Fibroblast of skin of abdomen (primary cell): Measurements from ENCODE around the gene MXD3. TPM values are rescaled to one million over a fixed set of nuclear protein-coding genes. Genes with fewer than 3 reads are reported as not detected.
"Not testable (repeated sequence)": the region's sequence is repeated elsewhere in the genome, so short reads cannot be mapped to it uniquely, and the experiment has no call there.

ENCODE experiments used
- DNase-seq: peaks from one replicate; pipeline ENCODE4 v3.0.0-alpha.2; 2013
- polyA plus RNA-seq, 2 experiments: library from polyadenylated mRNA; unstranded; fragments of 120-200 nt; gene quantifications; one replicate each; pipeline ENCODE4 v1.2.1, GENCODE V29; 2013; ENCODE audit not compliant: insufficient read length in 2 of 2

Gene MXD3
- polyA plus RNA-seq (2013, experiment 1 of 2; ENCODE audit: insufficient read length): 15.2 TPM
- 16.5 TPM for polyA plus RNA-seq (2013, experiment 2 of 2; ENCODE audit: insufficient read length)

GRCh38 chr5:177311723-177312648, at the start of gene MXD3:
Gene MXD3 (minus strand): TSS chr5:177311898. CDS start chr5:177311830, 68 bp downstream.
- DNase-seq: peak; percentile 96

GRCh38 chr5:177360740-177361139, 49.0 kb upstream of the MXD3 start:
- not testable (repeated sequence) for DNase-seq

DNA sequence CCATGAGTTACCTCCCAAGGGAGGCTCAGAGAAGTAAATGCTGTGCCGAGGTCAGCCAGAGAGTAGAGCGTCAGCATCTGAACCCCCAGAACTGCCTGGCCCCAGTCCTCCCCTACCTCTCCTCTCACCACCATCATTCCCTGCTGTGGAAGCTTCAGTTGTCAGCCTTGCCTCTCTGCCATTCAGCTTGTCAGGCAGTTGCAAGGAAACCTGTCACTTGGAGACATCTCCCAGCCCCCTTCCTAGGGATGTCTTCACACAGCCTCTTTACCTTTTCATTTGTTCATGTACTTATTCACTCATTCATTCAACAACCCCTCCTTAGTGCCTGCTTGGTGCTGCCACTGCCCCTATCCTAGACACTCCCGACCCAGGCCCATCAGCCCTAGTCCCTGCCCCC, 48.2 kb upstream of the MXD3 start:
- DNase-seq: no peak

DNA sequence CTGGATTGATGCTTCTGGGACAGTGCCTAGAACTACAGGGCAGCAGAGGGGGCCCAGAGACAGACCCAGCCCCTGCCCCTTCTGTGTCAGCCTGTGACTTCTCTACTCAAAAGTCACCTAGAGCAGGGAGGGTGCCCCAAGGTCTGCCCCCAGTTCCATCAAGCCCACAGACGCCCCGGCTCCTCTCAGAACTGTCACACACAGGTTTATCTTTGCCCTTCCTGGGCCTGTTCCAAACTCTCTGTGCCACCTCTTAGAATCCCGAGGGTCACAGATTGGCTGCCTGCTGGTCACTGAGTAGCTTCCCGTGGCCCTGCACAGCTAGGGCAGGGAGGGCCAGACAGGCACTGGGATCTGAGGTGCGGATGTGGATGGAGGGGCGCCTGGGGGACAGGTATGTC, 47.8 kb upstream of the MXD3 start:
- DNase-seq: no peak

DNA sequence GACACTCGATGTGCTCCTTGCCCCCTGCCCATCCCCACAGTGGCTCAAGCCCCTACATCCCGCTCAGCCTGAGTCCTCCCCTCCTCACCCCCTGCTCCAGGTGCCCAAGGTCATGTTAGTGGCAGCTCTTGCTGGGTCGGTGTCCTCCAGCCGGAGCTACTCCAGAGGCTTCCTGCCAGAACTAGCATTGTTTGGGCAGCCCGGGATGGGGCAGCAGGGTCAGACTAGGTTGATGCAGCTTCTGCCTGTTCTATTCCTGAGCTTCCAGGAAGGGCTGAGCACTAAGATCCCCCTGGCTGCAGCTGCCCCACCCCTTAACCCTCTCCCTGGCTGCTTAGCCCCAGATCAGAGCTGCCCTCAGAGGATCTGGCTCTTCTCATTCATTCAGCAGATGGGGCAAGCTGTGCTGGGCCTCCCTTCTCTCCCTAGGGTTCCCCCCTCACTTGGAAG, 46.7 kb upstream of the MXD3 start:
- no peak for DNase-seq

GRCh38 chr5:177357459-177358351, 46.0 kb upstream of the MXD3 start, which contains the start of gene RGS14:
Gene RGS14 (plus strand): TSS chr5:177357924. CDS start chr5:177358025, 101 bp downstream.
- peak; percentile 42 for DNase-seq

DNA sequence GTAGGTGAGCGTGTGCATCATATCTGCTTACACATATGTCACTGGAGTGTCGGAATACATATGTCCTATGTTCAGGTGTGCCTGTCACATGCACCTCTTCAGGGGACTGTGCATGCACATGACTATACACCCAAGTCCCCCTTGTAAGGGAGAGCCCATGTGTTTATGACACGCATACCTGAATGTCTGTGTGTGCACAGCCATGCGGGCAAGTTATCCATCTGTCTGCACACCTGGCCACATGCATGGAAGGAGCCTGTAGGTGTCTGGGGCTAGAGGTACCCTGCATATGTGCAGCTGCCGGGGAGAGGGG, 45.4 kb upstream of the MXD3 start:
- DNase-seq: no peak

DNA sequence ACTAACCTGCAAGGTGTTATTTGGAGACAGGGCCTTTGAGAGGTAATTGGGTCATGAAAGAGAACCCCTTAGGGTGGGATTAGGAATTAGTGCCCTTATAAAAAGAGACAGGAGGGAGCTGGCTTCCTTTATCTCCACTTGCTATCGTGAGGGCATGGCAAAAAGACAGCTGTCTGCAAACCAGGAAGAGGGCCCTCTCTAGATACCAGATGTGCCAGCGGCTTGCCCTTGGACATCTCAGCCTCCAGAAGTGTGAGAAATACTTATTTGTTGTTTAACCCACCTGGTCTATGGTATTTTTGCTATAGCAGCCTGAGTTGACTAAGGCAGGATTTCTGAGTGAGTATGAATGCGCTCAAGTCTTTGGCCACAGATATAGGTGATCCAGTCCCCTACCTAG, 45.0 kb upstream of the MXD3 start:
- DNase-seq: no peak

DNA sequence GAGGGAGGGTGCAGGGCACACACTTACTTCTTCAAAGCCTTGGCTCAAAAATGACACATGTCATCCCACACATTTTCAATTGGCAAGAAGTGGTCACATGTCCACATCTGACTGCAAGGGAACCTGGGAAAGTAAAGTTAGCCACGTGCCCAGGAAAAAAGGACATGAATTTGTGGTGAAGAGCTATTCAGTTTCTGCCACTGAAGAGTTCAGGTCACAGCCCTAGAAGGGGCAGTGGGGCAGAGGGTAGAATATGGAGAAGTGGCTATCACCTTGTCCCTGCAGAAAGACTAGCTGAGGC, 44.1 kb upstream of the MXD3 start:
- DNase-seq: no peak

- no peak for DNase-seq
These were observed 43.6 kb upstream of the MXD3 start for GRCh38 chr5:177355162-177355867.

- DNase-seq: no peak
These were observed 43.0 kb upstream of the MXD3 start for GRCh38 chr5:177354711-177355110.

- no peak for DNase-seq
These were observed 42.6 kb upstream of the MXD3 start for GRCh38 chr5:177354256-177354655.

DNA sequence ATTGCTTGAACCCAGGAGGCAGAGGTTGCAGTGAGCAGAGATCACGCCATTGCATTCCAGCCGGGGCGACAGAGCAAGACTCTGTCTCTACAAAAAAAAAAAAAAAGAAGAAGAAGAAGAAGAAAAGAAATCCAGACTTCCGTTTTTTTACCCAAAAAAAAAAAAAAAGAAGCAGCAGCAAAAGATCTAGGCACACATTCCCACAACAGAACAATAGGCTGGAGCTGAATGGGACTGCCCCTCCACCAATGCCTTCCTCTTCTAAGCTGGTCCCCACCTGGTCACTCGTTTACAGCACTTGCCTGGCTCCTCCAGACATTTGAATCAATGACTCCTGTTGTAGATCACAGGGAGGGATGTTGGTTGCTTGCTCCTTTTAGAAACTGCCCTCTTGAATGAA, 41.4 kb upstream of the MXD3 start:
- no peak for DNase-seq

GRCh38 chr5:177351392-177352329, 40.0 kb upstream of the MXD3 start, which contains the start of gene LMAN2:
Gene LMAN2 (minus strand): TSS chr5:177351668. CDS start chr5:177351647, 21 bp downstream.
- peak; percentile 97 for DNase-seq

- no peak for DNase-seq
These were observed 39.2 kb upstream of the MXD3 start for GRCh38 chr5:177350776-177351391.

GRCh38 chr5:177349762-177350161, 38.1 kb upstream of the MXD3 start:
- no peak for DNase-seq

GRCh38 chr5:177349362-177349647, 37.6 kb upstream of the MXD3 start:
- DNase-seq: no peak

DNA sequence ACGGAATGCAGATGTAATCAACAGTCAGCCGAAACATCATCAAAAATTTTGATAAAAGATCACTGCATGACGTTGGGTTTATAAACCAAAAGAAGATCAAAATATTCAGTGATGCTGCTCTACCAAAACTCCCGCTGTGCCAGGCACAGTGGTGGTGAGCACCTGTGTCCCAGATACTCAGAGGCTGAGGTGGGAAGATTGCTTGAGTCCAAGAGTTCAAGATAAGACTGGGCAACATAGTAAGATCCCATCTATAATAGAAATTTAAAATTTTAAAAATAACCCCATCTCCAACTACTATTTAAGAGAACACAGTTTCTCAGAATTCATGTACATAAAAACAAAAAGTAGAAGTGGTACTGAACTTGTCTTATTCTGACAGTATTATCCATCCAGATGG, 36.0 kb upstream of the MXD3 start:
- DNase-seq: no peak

DNA sequence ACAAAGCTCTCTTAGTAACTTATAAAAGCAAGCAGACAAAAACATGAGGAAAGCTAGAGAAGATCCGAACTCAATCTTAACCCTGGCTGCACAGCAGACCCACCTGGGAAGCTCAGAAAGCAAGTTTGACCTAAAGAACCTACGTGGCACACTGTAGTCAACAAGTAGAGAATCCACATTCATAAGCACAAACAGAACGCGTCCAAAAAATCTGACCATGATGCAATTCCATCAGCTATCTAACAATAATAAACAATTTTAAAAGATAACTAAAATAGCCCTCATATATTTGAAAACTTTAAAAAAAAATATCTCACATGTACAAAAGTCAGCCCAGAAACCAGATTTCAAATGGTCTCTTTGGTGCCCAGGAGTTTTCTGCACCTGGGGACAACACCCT, 35.1 kb upstream of the MXD3 start:
- DNase-seq: no peak

- no peak for DNase-seq
These were observed 33.2 kb upstream of the MXD3 start for GRCh38 chr5:177344891-177345290.

DNA sequence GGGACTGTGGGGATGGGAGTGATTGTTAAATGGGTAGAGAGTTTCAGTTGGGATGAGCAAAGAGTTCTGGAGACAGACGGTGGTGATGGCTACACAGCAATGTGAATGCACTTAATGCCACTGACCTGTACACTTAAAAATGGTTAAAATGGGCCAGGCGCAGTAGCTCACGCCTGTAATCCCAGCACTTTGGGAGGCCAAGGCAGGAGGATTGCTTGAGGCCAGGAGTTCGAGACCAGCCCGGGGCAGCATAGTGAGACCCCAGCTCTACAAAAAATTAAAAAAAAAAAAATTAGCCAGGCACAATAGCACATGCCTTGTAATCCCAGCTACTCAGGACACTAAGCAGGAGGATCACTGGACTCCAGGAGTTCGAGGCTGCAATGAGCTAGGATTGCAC, 32.1 kb upstream of the MXD3 start:
- DNase-seq: no peak
